Parathyroid adenoma (tissue), 2 donors: ENCODE measurements around the gene POLR2M.

Source experiments
- H2AFZ ChIP-seq: fragments of 300-600 bp; sonication (generic); one replicate; pipeline ENCODE4 v1.7.0; 2017; ENCODE audit warnings: antibody characterized with exemption, mild to moderate bottlenecking
- H3K27ac ChIP-seq: fragments of 300-600 bp; sonication (generic); one replicate; pipeline ENCODE4 v1.7.0; 2017
- H3K27me3 ChIP-seq: fragments of 300-600 bp; sonication (generic); one replicate; pipeline ENCODE4 v1.7.0; 2017; ENCODE audit warnings: low read length; ENCODE audit not compliant: control insufficient read depth, insufficient read depth
- H3K36me3 ChIP-seq: fragments of 300-600 bp; sonication (generic); one replicate; pipeline ENCODE4 v1.7.0; 2017; ENCODE audit warnings: low read length; ENCODE audit not compliant: control insufficient read depth, insufficient read depth
- H3K4me1 ChIP-seq: fragments of 300-600 bp; sonication (generic); one replicate; pipeline ENCODE4 v1.7.0; 2017; ENCODE audit warnings: control low read depth
- H3K4me2 ChIP-seq: fragments of 300-600 bp; sonication (generic); one replicate; pipeline ENCODE4 v1.7.0; 2017; ENCODE audit warnings: low read length
- H3K4me3 ChIP-seq: fragments of 300-600 bp; sonication (generic); one replicate; pipeline ENCODE4 v1.7.0; 2017; ENCODE audit warnings: low read depth, low read length
- H3K79me2 ChIP-seq: fragments of 300-600 bp; sonication (generic); one replicate; pipeline ENCODE4 v1.7.0; 2017; ENCODE audit warnings: control low read depth
- H3K9ac ChIP-seq: fragments of 300-600 bp; sonication (generic); one replicate; pipeline ENCODE4 v1.7.0; 2017; ENCODE audit warnings: mild to moderate bottlenecking
- H3K9me3 ChIP-seq: fragments of 300-600 bp; sonication (generic); one replicate; pipeline ENCODE4 v1.7.0; 2017; ENCODE audit warnings: low read length; ENCODE audit not compliant: control insufficient read depth
- CTCF ChIP-seq: fragments of 300-600 bp; sonication (generic); IDR thresholded peaks from one replicate; pipeline ENCODE4 v1.7.0; 2017; ENCODE audit warnings: antibody characterized with exemption, mild to moderate bottlenecking
- donor health status: primary hyperparathyroidism.

The POLR2M gene

GRCh38 chr15:57686657-57687056, 19.9 kb upstream of the POLR2M start:
- no peak overlapping the region for H3K27ac ChIP-seq
- no peaks in the 10 kb centered on the region for H3K27me3 ChIP-seq
- no peak overlapping the region for H2AFZ ChIP-seq
- H3K36me3 ChIP-seq = no peaks in the 10 kb centered on the region
- H3K4me3 ChIP-seq = no peak overlapping the region
- no peak for TF ChIP-seq CTCF
- no peak overlapping the region for H3K9ac ChIP-seq
- H3K4me2 ChIP-seq = no peak overlapping the region
- no peaks in the 10 kb centered on the region for H3K4me1 ChIP-seq
- no peaks in the 10 kb centered on the region for H3K9me3 ChIP-seq
- no peaks in the 10 kb centered on the region for H3K79me2 ChIP-seq

GRCh38 chr15:57690341-57690966, 16.1 kb upstream of the POLR2M start:
- no peak for TF ChIP-seq CTCF
- no peaks in the 10 kb centered on the region for H3K36me3 ChIP-seq
- no peak overlapping the region for H3K9ac ChIP-seq
- H3K27ac ChIP-seq = no peak overlapping the region
- no peak overlapping the region for H2AFZ ChIP-seq
- H3K4me2 ChIP-seq = no peak overlapping the region
- no peaks in the 10 kb centered on the region for H3K4me1 ChIP-seq
- no peak overlapping the region for H3K4me3 ChIP-seq
- no peaks in the 10 kb centered on the region for H3K9me3 ChIP-seq
- no peaks in the 10 kb centered on the region for H3K79me2 ChIP-seq
- no peaks in the 10 kb centered on the region for H3K27me3 ChIP-seq

- Histone ChIP-seq H3K79me2 (no peaks in the 10 kb centered on the region), H3K9me3 (no peaks in the 10 kb centered on the region), H3K4me3 (no peak overlapping the region), H2AFZ (no peak overlapping the region), H3K36me3 (no peaks in the 10 kb centered on the region), H3K9ac (no peak overlapping the region), H3K27ac (no peak overlapping the region), H3K4me2 (no peak overlapping the region), H3K27me3 (no peaks in the 10 kb centered on the region), H3K4me1 (no peaks in the 10 kb centered on the region)
- no peak for TF ChIP-seq CTCF
These were observed 15.4 kb upstream of the POLR2M start for GRCh38 chr15:57691082-57691481.

- H3K4me3 ChIP-seq = no peak overlapping the region
- no peaks in the 10 kb centered on the region for H3K27me3 ChIP-seq
- H3K9ac ChIP-seq = no peak overlapping the region
- H3K4me2 ChIP-seq = no peak overlapping the region
- H3K9me3 ChIP-seq = no peaks in the 10 kb centered on the region
- H3K4me1 ChIP-seq = no peaks in the 10 kb centered on the region
- no peaks in the 10 kb centered on the region for H3K36me3 ChIP-seq
- no peaks in the 10 kb centered on the region for H3K79me2 ChIP-seq
- no peak overlapping the region for H2AFZ ChIP-seq
- no peak overlapping the region for H3K27ac ChIP-seq
- TF ChIP-seq CTCF = no peak
These were observed 13.8 kb upstream of the POLR2M start for GRCh38 chr15:57692709-57693108.

DNA sequence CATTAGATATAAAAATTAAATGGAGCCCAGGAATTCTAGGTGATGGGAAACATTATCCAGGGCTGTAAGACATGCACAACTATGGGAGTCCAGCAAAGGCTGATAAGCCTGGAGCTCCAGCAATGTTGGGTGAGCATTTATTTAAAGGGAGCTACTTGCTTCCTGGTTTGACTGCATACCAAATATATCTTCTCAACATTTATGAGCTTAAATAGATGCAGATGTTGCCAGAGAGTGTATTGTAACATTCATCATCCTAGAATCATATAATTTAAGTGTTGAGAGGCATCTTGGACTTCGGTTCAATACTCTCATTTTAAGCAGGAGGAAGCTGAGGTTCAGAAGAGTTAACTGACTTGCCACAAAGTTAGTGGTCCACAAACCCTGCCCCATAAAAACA, 12.2 kb upstream of the POLR2M start:
- H3K4me2 ChIP-seq = no peak overlapping the region
- H3K9me3 ChIP-seq = no peaks in the 10 kb centered on the region
- TF ChIP-seq CTCF = no peak
- no peak overlapping the region for H2AFZ ChIP-seq
- no peak overlapping the region for H3K9ac ChIP-seq
- H3K36me3 ChIP-seq = no peaks in the 10 kb centered on the region
- no peaks in the 10 kb centered on the region for H3K79me2 ChIP-seq
- no peaks in the 10 kb centered on the region for H3K4me1 ChIP-seq
- H3K27ac ChIP-seq = no peak overlapping the region
- H3K4me3 ChIP-seq = no peak overlapping the region
- H3K27me3 ChIP-seq = no peaks in the 10 kb centered on the region
